DMS53 (cell line): ENCODE measurements around the gene CLPTM1L.

Source experiments
- DNase-seq: peaks from one replicate; lab custom pipeline; 2025; lab: John Stamatoyannopoulos, UW

The CLPTM1L gene

GRCh38 chr5:1274471-1274870 is 70.4 kb downstream of the CLPTM1L start:
- no peak for DNase-seq

GRCh38 chr5:1273745-1274144 is 71.2 kb downstream of the CLPTM1L start:
- no peak for DNase-seq

GRCh38 chr5:1272201-1272600 is 72.7 kb downstream of the CLPTM1L start:
- DNase-seq, result no peak

- no peak for DNase-seq
Measured at GRCh38 chr5:1270933-1271914, 73.7 kb downstream of the CLPTM1L start.

GRCh38 chr5:1270426-1270825 is 74.5 kb downstream of the CLPTM1L start:
- no peak for DNase-seq

- DNase-seq, result no peak
Measured at GRCh38 chr5:1268666-1269065, 76.2 kb downstream of the CLPTM1L start.

- no peak for DNase-seq
Measured at GRCh38 chr5:1268056-1268455, 76.8 kb downstream of the CLPTM1L start.
